Left cardiac atrium (tissue), 2 donors: ENCODE measurements around the gene ADAM15. TPM values are rescaled to one million over a fixed set of nuclear protein-coding genes. Genes with fewer than 3 reads are reported as not detected.

Source experiments
- total RNA-seq, 2 donors: library from RNA; stranded (reverse); fragmentation: NEBNext Ultra II Directional; extraction: Animal tissue kit (Norgen Biotek cat#: 25700); gene quantifications; one replicate each; pipeline ENCODE4 v1.2.1, GENCODE V29; 2021
- donor health status: DM: no; HTN: yes; CAD: no; lungs with severe emphysema.
- donor health status: DM: yes; HTN: yes; CAD: no.

Gene ADAM15
- total RNA-seq, 2 donors from 2014 or later = 108 to 142 TPM

Other genes with a start within 250 kb of the ADAM15 start
- gene KCNN3, start 181.0 kb upstream of the ADAM15 start, total RNA-seq = 1 to 10 TPM; 3.2 to 4.6 TPM
- 10 to 100 TPM; 55.9 to 63.7 TPM for gene PMVK, start 114.6 kb upstream of the ADAM15 start, total RNA-seq
- 10 to 100 TPM; 58.8 to 69.7 TPM for gene PBXIP1, start 95.2 kb upstream of the ADAM15 start, total RNA-seq
- gene PYGO2, start 89.5 kb upstream of the ADAM15 start, total RNA-seq = 10 to 100 TPM; 15.3 to 15.8 TPM
- 100 to 1,000 TPM in 1 of 2 donors, 10 to 100 TPM in 1; 88.7 to 102 TPM for gene SHC1, start 80.6 kb upstream of the ADAM15 start, total RNA-seq
- gene CKS1B, start 76.6 kb upstream of the ADAM15 start, total RNA-seq = 10 to 100 TPM; 26.9 to 33.8 TPM
- gene FLAD1, start 68.0 kb upstream of the ADAM15 start, total RNA-seq = 10 to 100 TPM; 25.9 to 30.8 TPM
- not detected for gene LENEP, start 57.7 kb upstream of the ADAM15 start, total RNA-seq
- 10 to 100 TPM; 49.6 to 52.6 TPM for gene ZBTB7B, start 48.5 kb upstream of the ADAM15 start, total RNA-seq
- gene DCST2, start 17.5 kb upstream of the ADAM15 start, total RNA-seq = under 1 TPM in 1 of 2 donors, not detected in 1; 0.59 TPM
- gene DCST1, start 17.5 kb upstream of the ADAM15 start, total RNA-seq = not detected
- 1 to 10 TPM; 2.5 to 2.7 TPM for gene EFNA4, start 12.4 kb downstream of the ADAM15 start, total RNA-seq
- gene EFNA3, start 27.5 kb downstream of the ADAM15 start, total RNA-seq = 1 to 10 TPM; 1.1 to 1.4 TPM
- 10 to 100 TPM; 33.3 to 39.1 TPM for gene EFNA1, start 76.6 kb downstream of the ADAM15 start, total RNA-seq
- 10 to 100 TPM; 12.2 to 13.0 TPM for gene SLC50A1, start 84.5 kb downstream of the ADAM15 start, total RNA-seq
- gene DPM3, start 89.2 kb downstream of the ADAM15 start, total RNA-seq = 10 to 100 TPM; 65.8 to 78.6 TPM
- gene KRTCAP2, start 122.0 kb downstream of the ADAM15 start, total RNA-seq = 100 to 1,000 TPM; 143 to 156 TPM
- under 1 TPM; 0.15 to 0.21 TPM for gene TRIM46, start 122.5 kb downstream of the ADAM15 start, total RNA-seq
- gene THBS3, start 156.6 kb downstream of the ADAM15 start, total RNA-seq = 10 to 100 TPM; 17.9 to 18.6 TPM
- gene MTX1, start 157.4 kb downstream of the ADAM15 start, total RNA-seq = 10 to 100 TPM; 19.7 to 25.5 TPM
- 10 to 100 TPM; 16.1 to 18.7 TPM for gene ENTREP3, start 204.2 kb downstream of the ADAM15 start, total RNA-seq
- 10 to 100 TPM; 53.6 to 66.4 TPM for gene SCAMP3, start 211.0 kb downstream of the ADAM15 start, total RNA-seq
- 10 to 100 TPM; 19.7 to 23.8 TPM for gene CLK2, start 222.2 kb downstream of the ADAM15 start, total RNA-seq
- 1 to 10 TPM in 1 of 2 donors, under 1 TPM in 1; 0.76 to 1.6 TPM for gene HCN3, start 226.1 kb downstream of the ADAM15 start, total RNA-seq